ENCODE measurements around the gene NT5DC1.
A peak's percentile ranks its signal among the peaks of the same experiment; 100 is the strongest.
"Not testable (repeated sequence)": the region's sequence is repeated elsewhere in the genome, so short reads cannot be mapped to it uniquely, and the experiment has no call there.

NT5DC1 gene

DNA sequence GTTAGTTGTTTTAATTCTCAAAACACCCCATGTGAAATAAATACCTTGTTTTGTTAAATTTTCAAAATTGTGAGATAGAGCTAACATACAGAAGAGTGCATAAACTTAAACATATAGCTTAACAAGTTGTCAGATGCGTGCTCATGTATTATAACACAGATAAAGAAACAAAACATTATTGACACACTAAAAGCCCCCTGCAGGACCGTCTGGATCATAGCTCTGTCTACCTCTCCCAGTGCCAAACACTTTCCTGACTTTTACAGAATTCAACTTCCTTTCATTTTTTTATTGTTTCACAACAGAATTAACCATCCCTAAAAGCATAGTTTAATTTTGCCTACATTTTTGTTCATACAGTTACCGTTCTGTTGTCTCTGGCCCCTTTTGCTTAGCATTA, 22.1 kb upstream of the NT5DC1 start:
- Mint-ChIP-seq H3K27ac (no peak overlapping the region), H3K4me1 (no peaks in the 10 kb centered on the region), H3K27me3 (peaks cover 6% of the 10 kb centered on the region), H3K9me3 (no peaks in the 10 kb centered on the region), H3K4me3 (no peak overlapping the region)
- ATAC-seq (no peak), DNase-seq (no peak)

GRCh38 chr6:116078945-116079344, 21.7 kb upstream of the NT5DC1 start:
- DNase-seq (no peak), ATAC-seq (no peak)
- Mint-ChIP-seq H3K4me3 (no peak overlapping the region), H3K27me3 (peaks cover 6% of the 10 kb centered on the region), H3K9me3 (no peaks in the 10 kb centered on the region), H3K27ac (no peak overlapping the region), H3K4me1 (no peaks in the 10 kb centered on the region)

GRCh38 chr6:116083052-116083451, 17.6 kb upstream of the NT5DC1 start:
- Mint-ChIP-seq H3K27ac (no peak overlapping the region), H3K27me3 (no peaks in the 10 kb centered on the region), H3K4me1 (no peaks in the 10 kb centered on the region), H3K4me3 (no peak overlapping the region), H3K9me3 (no peaks in the 10 kb centered on the region)
- ATAC-seq (no peak), DNase-seq (no peak)

DNA sequence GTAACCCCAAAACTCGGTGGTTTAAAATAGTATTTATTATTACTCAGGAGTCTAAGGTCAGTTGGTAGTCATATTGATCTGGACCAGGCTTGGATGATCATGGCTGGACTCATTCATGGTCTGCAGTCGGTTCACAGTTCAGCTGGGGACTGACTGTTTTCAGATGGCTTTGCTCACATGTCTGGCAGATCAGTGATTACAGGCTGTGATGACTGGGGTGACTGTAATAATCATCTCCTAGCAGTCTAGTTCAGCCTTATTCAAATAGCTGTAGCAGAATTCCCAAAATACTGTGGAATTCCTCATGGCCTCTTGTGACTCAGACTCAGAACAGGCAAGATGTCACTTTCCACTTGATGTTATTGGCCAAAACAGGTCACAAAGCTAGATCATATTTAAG, 16.4 kb upstream of the NT5DC1 start:
- no peaks in the 10 kb centered on the region for H3K9me3 Mint-ChIP-seq
- ATAC-seq: no peak
- DNase-seq: no peak
- no peaks in the 10 kb centered on the region for H3K4me1 Mint-ChIP-seq
- no peak overlapping the region for H3K4me3 Mint-ChIP-seq
- H3K27ac Mint-ChIP-seq: no peak overlapping the region
- no peaks in the 10 kb centered on the region for H3K27me3 Mint-ChIP-seq

DNA sequence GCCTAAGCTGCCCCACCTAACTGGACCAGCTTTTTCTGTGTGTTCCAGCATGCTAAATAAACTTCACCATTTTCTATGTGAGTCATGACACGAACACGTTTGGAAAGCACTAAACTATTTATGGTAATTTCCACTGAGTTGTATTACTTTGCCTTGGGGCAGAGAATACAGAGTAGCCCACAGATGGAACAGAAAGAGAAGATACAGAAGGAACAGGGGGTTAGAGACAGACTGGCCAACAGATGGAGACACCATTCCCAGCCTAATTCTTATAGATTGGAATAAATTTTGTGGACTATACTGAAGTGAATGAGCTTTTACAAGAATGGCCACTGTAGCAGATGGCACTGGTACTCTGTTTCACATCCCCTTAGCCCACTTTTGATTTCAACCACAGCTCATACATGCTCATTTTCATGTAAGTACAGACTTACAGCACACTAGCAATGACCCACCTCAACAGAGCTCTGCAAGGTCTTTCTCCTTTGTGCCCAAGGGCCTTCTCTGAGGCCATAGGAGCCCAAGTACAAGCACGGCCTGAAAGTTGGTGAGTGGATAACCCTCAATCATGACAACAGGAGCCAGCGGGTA, 13.1 kb upstream of the NT5DC1 start:
- Mint-ChIP-seq H3K27me3 (peaks cover 8% of the 10 kb centered on the region), H3K27ac (no peak overlapping the region), H3K9me3 (no peaks in the 10 kb centered on the region), H3K4me3 (no peak overlapping the region), H3K4me1 (no peaks in the 10 kb centered on the region)
- no peak for ATAC-seq
- no peak for DNase-seq

DNA sequence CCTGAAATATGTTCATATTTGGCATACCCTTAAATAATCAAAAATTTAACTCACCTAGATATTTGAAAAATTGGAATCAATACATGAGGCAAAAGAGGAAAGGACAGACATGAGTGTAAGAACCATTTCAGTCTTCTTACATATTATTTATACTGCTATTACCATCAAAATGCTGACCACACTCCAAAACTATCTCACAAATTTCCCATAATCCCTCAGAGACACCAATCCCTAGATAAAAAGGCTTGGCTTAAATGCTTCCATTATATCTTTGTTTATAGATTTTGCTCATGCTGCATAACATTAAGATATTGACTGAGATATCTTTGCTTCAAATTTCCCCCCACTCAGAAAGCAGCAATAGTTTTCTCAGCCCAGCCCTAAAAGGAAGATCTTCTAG, 11.7 kb upstream of the NT5DC1 start:
- H3K4me3 Mint-ChIP-seq: no peak overlapping the region
- no peaks in the 10 kb centered on the region for H3K9me3 Mint-ChIP-seq
- ATAC-seq: no peak
- no peak overlapping the region for H3K27ac Mint-ChIP-seq
- peaks cover 15% of the 10 kb centered on the region for H3K27me3 Mint-ChIP-seq
- H3K4me1 Mint-ChIP-seq: no peaks in the 10 kb centered on the region
- DNase-seq: no peak

DNA sequence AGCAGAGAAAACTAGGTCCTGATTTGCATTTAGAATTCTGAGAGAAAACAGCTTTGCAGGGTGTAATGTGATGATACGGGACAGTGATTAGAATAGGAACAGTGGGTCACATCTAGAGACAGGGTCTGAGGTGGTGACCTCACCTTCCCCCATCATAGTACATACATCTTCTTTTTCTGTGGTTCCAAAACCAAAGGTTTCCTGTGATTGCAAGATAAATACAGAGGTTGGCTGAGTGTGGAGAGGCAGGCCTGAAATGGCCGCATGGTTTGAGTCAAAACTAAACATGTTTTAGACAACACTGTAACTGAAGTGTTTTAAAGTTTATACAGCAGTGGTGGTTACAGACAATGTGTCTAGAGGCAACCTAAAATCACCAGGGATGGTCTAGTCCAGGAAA, 10.4 kb upstream of the NT5DC1 start:
- DNase-seq: no peak
- no peaks in the 10 kb centered on the region for H3K4me1 Mint-ChIP-seq
- ATAC-seq: peak; percentile 94
- no peak overlapping the region for H3K4me3 Mint-ChIP-seq
- peaks cover 15% of the 10 kb centered on the region for H3K27me3 Mint-ChIP-seq
- H3K27ac Mint-ChIP-seq: no peak overlapping the region
- H3K9me3 Mint-ChIP-seq: no peaks in the 10 kb centered on the region

GRCh38 chr6:116094041-116094440, 6.6 kb upstream of the NT5DC1 start:
- H3K9me3 Mint-ChIP-seq: peaks cover 10 to 14% of the 10 kb centered on the region in 2 donors

DNA sequence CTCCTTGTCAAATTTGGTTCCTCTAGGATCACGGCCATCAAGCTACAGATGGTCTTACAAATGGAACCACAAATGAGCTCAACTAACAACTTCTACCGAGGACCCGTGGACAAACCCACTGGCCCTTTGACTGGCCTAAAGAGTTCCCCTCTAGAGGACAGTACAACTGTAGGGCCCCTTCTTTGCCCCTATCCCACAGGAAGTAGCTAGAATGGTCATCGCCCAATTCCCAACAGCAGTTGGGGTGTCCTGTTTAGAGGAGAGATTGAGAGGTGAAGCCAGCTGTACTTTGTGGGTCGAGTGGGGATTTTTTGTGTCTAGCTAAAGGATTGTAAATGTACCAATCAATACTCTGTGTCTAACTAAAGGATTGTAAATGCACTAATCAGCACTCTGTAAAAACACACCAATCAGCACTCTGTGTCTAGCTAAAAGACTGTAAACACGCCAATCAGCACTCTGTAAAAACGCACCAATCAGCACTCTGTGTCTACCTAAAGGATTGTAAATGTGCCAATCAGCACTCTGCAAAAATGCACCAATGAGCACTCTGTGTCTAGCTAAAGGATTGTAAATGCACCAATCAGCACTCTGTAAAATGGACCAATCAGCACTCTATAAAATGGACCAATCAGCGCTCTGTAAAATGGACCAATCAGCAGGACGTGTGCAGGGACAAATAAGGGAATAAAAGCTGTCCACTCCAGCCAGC, 4.4 kb upstream of the NT5DC1 start:
- peaks cover 15% of the 10 kb centered on the region for H3K4me1 Mint-ChIP-seq
- ATAC-seq, H3K4me3 Mint-ChIP-seq, DNase-seq, H3K27ac Mint-ChIP-seq: not testable (repeated sequence)
- H3K27me3 Mint-ChIP-seq: peaks cover 15% of the 10 kb centered on the region
- H3K9me3 Mint-ChIP-seq: peaks cover 10 to 14% of the 10 kb centered on the region in 2 donors

More at GRCh38 chr6:116094041-116094440, 6.6 kb upstream of the NT5DC1 start:
- H3K27me3 Mint-ChIP-seq: peaks cover 15% of the 10 kb centered on the region
- H3K27ac Mint-ChIP-seq: no peak overlapping the region
- DNase-seq: no peak
- no peak overlapping the region for H3K4me3 Mint-ChIP-seq
- H3K4me1 Mint-ChIP-seq: peaks cover under 1% of the 10 kb centered on the region
- no peak for ATAC-seq

DNA sequence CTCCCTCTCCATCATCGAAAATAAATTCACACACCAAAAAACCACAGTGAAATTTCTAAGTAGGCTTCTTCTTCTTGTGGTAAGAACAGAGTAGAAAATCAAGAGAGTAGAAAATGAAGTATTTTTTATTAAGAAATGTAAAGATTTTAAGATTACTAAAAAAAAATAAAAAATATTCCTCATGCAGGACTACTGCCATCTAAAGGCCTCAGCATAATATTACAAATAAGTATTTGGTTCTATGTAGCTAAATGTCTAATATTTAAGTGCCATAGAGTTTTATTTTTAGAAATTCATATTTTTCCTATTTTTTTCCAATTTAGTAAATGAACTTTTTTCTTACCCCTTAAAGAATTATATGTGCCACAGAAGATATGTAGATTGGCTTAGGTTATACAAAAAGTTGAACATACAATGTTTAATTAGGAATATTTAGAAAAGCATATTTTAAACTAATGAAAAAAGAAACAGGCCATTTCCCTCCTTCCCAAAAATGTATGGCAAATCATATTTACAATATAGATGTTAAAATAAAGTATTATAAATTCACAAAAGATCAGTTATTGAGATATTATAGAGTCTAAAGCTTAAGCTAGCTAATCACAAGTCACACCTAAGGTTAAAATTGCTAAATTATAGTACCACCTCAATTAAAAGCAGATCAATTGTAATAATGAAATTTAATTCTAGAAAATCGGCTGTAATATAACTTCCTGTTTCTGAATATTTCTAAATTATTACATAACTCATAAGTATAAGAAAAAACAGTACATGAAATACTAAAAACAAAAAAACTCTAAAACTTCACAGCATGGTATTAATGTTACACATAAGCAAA, 3.5 kb upstream of the NT5DC1 start:
- Mint-ChIP-seq H3K27ac (no peak overlapping the region), H3K9me3 (peaks cover 10 to 14% of the 10 kb centered on the region in 2 donors), H3K27me3 (peaks cover 11% of the 10 kb centered on the region), H3K4me1 (peaks cover 23% of the 10 kb centered on the region), H3K4me3 (no peak overlapping the region)
- ATAC-seq: no peak
- DNase-seq: no peak

DNA sequence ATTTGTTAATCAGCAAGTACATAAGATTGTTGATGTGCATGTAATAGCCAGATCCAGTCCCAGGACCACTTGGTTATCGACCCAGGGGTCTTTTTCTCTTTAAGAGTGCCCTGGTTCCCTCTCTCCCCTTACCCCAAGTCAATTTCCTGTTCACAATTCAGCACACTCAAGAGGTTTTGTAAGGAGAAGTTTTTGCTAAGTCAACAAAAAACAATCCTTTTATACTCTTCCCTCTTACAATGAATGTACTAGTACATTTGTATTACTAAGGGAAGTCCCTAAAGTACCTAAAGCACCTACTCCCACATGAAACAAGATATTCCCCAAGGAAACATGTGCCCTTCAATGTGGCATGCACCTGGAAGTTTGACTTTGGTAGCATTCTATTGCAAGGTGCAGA, 1.6 kb upstream of the NT5DC1 start:
- Mint-ChIP-seq H3K4me3 (no peak overlapping the region), H3K4me1 (peaks cover 41% of the 10 kb centered on the region), H3K27ac (no peak overlapping the region), H3K27me3 (no peaks in the 10 kb centered on the region), H3K9me3 (peaks cover 10 to 14% of the 10 kb centered on the region in 2 donors)
- DNase-seq: no peak
- ATAC-seq: no peak

GRCh38 chr6:116101302-116101718, 657 bp downstream of the NT5DC1 start:
- DNase-seq (no peak), ATAC-seq (peak; percentile 4)
- H3K4me3 Mint-ChIP-seq: peak overlapping the region; percentile 93 to 95

DNA sequence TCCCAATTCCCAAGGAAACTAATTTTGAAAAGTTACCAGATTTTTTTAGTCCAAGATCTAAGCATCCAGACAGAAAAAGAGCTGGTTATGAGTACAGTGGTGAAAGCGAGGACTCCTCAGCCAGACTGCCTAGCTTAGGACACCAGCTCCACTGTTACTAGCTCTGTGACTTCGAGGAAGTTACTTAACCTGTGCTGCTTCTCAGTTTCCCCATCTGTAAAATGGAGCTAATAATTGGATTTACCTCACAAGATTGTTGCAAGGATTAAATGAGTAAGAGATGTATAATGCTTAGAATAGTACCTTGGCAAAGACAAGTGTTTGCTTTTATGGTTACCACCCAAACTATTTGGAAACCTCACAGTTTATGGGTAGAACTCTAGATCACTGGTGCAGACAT, 1.1 kb downstream of the NT5DC1 start:
- peak overlapping the region; percentile 93 to 95 for H3K4me3 Mint-ChIP-seq
- no peaks in the 10 kb centered on the region for H3K27me3 Mint-ChIP-seq
- DNase-seq (no peak), ATAC-seq (no peak)
- peaks cover 61% of the 10 kb centered on the region for H3K4me1 Mint-ChIP-seq
- peak overlapping the region; percentile 70 to 74 for H3K27ac Mint-ChIP-seq
- no peaks in the 10 kb centered on the region for H3K9me3 Mint-ChIP-seq

More at GRCh38 chr6:116101302-116101718, 657 bp downstream of the NT5DC1 start:
- H3K27ac Mint-ChIP-seq: peak overlapping the region; percentile 70 to 94
- no peaks in the 10 kb centered on the region for H3K27me3 Mint-ChIP-seq
- H3K9me3 Mint-ChIP-seq: peaks cover under 1 to 4% of the 10 kb centered on the region in 2 donors
- H3K4me1 Mint-ChIP-seq: peaks cover 61% of the 10 kb centered on the region

DNA sequence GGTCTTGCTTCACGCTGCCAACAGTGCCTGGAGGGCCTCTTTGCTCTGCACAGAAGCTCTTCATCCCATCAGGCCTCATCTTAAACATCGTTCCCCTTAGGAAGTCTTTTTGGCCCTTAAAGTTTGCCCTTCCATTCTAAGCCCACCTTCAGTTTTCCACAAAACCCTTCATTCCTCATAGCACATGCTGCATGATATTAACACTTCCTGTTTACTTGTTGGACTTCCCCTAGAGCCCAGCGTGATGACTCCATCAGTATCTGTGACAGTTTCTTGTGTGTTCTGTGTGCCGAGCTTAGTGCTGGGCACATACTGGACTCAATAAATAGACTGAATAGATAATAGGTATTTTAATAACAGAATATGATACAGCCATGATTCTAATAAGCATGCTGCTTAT, 2.2 kb downstream of the NT5DC1 start:
- ATAC-seq (no peak), DNase-seq (no peak)
- H3K4me1 Mint-ChIP-seq: peaks cover 61% of the 10 kb centered on the region
- no peaks in the 10 kb centered on the region for H3K27me3 Mint-ChIP-seq
- H3K4me3 Mint-ChIP-seq: peak overlapping the region; percentile 93 to 95
- no peaks in the 10 kb centered on the region for H3K9me3 Mint-ChIP-seq
- H3K27ac Mint-ChIP-seq: peak overlapping the region in 1 of 2 donors; percentile 72

DNA sequence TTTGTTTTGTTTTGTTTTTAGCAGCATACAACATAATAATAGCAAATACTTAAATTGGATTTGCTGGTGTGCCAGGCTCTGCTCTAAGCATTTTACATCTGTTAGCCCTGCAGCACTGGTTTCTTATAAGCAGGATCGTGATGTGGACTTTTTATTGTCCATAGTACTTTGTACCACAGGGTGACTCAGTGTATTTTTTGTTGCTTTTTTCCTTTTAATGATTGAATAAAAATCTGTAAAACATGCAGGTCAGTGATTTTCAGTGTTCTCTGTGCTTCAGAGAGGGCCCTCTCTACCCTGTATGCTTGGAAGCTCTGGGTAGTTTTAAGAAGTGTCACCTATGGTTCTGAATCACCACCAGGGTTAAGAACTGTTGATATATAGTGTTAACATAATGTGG, 4.0 kb downstream of the NT5DC1 start:
- Mint-ChIP-seq H3K27me3 (no peaks in the 10 kb centered on the region), H3K9me3 (no peaks in the 10 kb centered on the region), H3K4me1 (peaks cover 55% of the 10 kb centered on the region), H3K27ac (no peak overlapping the region), H3K4me3 (no peak overlapping the region)
- no peak for ATAC-seq
- no peak for DNase-seq

DNA sequence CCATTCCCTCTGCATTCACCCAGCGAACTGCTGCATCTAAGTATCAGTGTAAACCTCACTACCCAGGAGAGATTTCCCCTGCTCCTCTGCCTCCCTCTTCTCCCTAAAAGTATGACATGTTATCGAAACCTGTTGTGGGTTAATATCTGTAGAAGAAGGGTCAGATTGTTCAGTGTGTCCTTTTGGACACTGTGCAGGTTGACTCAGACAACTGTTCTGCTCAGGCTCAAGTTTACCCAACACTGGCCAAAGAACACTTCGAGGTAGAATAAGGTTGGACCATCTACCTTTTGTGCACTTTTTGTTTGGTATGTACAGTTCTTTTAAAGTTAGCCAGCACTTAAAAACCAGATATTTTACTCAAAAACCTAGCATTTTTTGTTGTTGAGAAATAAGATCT, 4.6 kb downstream of the NT5DC1 start:
- no peak for ATAC-seq
- Mint-ChIP-seq H3K4me3 (no peak overlapping the region), H3K9me3 (no peaks in the 10 kb centered on the region), H3K27me3 (no peaks in the 10 kb centered on the region), H3K27ac (peak overlapping the region in 1 of 2 donors; percentile 59), H3K4me1 (peaks cover 49% of the 10 kb centered on the region)
- DNase-seq: no peak
